Thyroid gland (tissue), 4 donors: ENCODE results near the gene CYP26C1. TPM values are rescaled to one million over a fixed set of nuclear protein-coding genes. Genes with fewer than 3 reads are reported as not detected.
A peak's percentile ranks its signal among the peaks of the same experiment; 100 is the strongest.

Experiments
- DNase-seq, 2 donors: peaks; one replicate each; pipeline ENCODE4 v3.0.0-alpha.2; 2019
- H3K27ac ChIP-seq, 3 donors: fragments of 200-600 bp; sonication (generic); 1 replicate in 2 of 3; 2 replicates in 1 of 3; pipeline ENCODE4 v1.5.1; 2016 to 2019; ENCODE audit warnings: mild to moderate bottlenecking in 1 of 3, moderate library complexity in 1 of 3
- H3K27me3 ChIP-seq: fragments of 200-600 bp; sonication (generic); one replicate; pipeline ENCODE4 v1.5.1; 2019
- H3K36me3 ChIP-seq, 2 donors: fragments of 200-600 bp; sonication (generic); one replicate each; pipeline ENCODE4 v1.5.1; 2016 to 2019
- H3K4me1 ChIP-seq, 2 donors: fragments of 200-600 bp; sonication (generic); one replicate each; pipeline ENCODE4 v1.5.1; 2017 to 2019
- H3K4me3 ChIP-seq, 3 donors: fragments of 200-600 bp; sonication (generic); replicated peaks in 1 of 3; 1 replicate in 2 of 3; 2 replicates in 1 of 3; pipeline ENCODE4 v1.5.1; 2016; ENCODE audit warnings: mild to moderate bottlenecking in 1 of 3
- H3K9me3 ChIP-seq: fragments of 200-600 bp; sonication (generic); one replicate; pipeline ENCODE4 v1.5.1; 2017
- CTCF ChIP-seq, 6 experiments: fragments of 200-600 bp in 3 of 6; fragments of 450-650 bp in 3 of 6; sonication (generic) in 3 of 6; IDR thresholded peaks; one replicate each; pipeline ENCODE4 v1.5.1; 2016 to 2019; ENCODE audit warnings: antibody characterized with exemption in 6 of 6, mild to moderate bottlenecking in 2 of 6, inconsistent platforms in 1 of 6, moderate library complexity in 1 of 6
- POLR2A ChIP-seq, 2 donors: fragments of 450-650 bp; IDR thresholded peaks; one replicate each; pipeline ENCODE4 v1.6.1; 2017; ENCODE audit warnings: antibody characterized with exemption in 2 of 2, mild to moderate bottlenecking in 2 of 2, moderate library complexity in 1 of 2
- WGBS, 2 donors: methylation state at CpG; one replicate each; pipeline ENCODE4 v1.1.5; 2017; 5-methylcytosine and 5-hydroxymethylcytosine counted together
- intact Hi-C: fragments of 100-400 bp; cut with DNase I; formaldehyde crosslinking; loops from one replicate; pipeline ENCODE4 v1.15.1; 2023
- total RNA-seq, 4 donors: library from RNA; depleted of rRNA; stranded (reverse); fragments of >200 nt; gene quantifications; one replicate each; pipeline ENCODE4 v1.2.3, GENCODE V29; 2016

CYP26C1 gene
- total RNA-seq, 4 donors from 2014 or later, result 0.13 to 0.22 (median 0.20) TPM; not detected in 1

GRCh38 chr10:93039110-93039509, 21.5 kb upstream of the CYP26C1 start:
- TF ChIP-seq CTCF (IDR thresholded peaks at IDR 0.05) (no peak), POLR2A (IDR thresholded peaks at IDR 0.05) (no peak)
- no peaks in the 10 kb centered on the region for H3K36me3 ChIP-seq
- no peak for DNase-seq
- H3K27me3 ChIP-seq, result no peaks in the 10 kb centered on the region
- H3K9me3 ChIP-seq, result no peaks in the 10 kb centered on the region
- WGBS, 2 donors, result 98% methylated on average over 1 of the region's 1 CpG
- no peak overlapping the region for H3K4me3 ChIP-seq
- H3K27ac ChIP-seq, result no peak overlapping the region
- H3K4me1 ChIP-seq, result no peaks in the 10 kb centered on the region
- intact Hi-C loops, result no loop called here

GRCh38 chr10:93039721-93040120, 20.9 kb upstream of the CYP26C1 start:
- H3K36me3 ChIP-seq, result no peaks in the 10 kb centered on the region
- intact Hi-C loops, result no loop called here
- H3K9me3 ChIP-seq, result no peaks in the 10 kb centered on the region
- no peak overlapping the region for H3K4me3 ChIP-seq
- H3K4me1 ChIP-seq, result no peaks in the 10 kb centered on the region
- no peaks in the 10 kb centered on the region for H3K27me3 ChIP-seq
- WGBS, 2 donors, result 52 to 57% methylated on average over 3 of the region's 3 CpGs
- no peak overlapping the region for H3K27ac ChIP-seq
- TF ChIP-seq POLR2A (IDR thresholded peaks at IDR 0.05) (no peak), CTCF (IDR thresholded peaks at IDR 0.05) (peak in 1 of 6 experiments; percentile 13)
- DNase-seq, result no peak

- Histone ChIP-seq H3K27ac (no peak overlapping the region), H3K36me3 (peaks cover 0 to 3% of the 10 kb centered on the region in 2 donors), H3K9me3 (no peaks in the 10 kb centered on the region), H3K27me3 (no peaks in the 10 kb centered on the region), H3K4me3 (no peak overlapping the region), H3K4me1 (no peaks in the 10 kb centered on the region)
- 88 to 94% methylated on average over 3 of the region's 3 CpGs for WGBS, 2 donors
- intact Hi-C loops, result no loop called here
- no peak for DNase-seq
- no peak for TF ChIP-seq POLR2A (IDR thresholded peaks at IDR 0.05)
These were observed 6.1 kb upstream of the CYP26C1 start for GRCh38 chr10:93054486-93054885.

GRCh38 chr10:93058139-93058538, 2.5 kb upstream of the CYP26C1 start:
- Histone ChIP-seq H3K36me3 (peaks cover 0 to 7% of the 10 kb centered on the region in 2 donors), H3K4me1 (peaks cover 7 to 14% of the 10 kb centered on the region in 2 donors), H3K27ac (no peak overlapping the region), H3K4me3 (no peak overlapping the region), H3K9me3 (no peaks in the 10 kb centered on the region), H3K27me3 (peaks cover 3% of the 10 kb centered on the region)
- TF ChIP-seq CTCF (IDR thresholded peaks at IDR 0.05), result no peak
- no peak for TF ChIP-seq POLR2A (IDR thresholded peaks at IDR 0.05)
- DNase-seq, result no peak
- intact Hi-C loops, result no loop called here
- 96 to 97% methylated on average over 3 of the region's 3 CpGs for WGBS, 2 donors

- Histone ChIP-seq H3K4me3 (no peak overlapping the region), H3K27ac (no peak overlapping the region), H3K27me3 (peaks cover 3% of the 10 kb centered on the region), H3K36me3 (peaks cover 0 to 7% of the 10 kb centered on the region in 2 donors), H3K4me1 (peaks cover 7 to 19% of the 10 kb centered on the region in 2 donors), H3K9me3 (no peaks in the 10 kb centered on the region)
- 59 to 69% methylated on average over 35 to 45 of the region's 45 CpGs for WGBS, 2 donors
- DNase-seq, result no peak
- intact Hi-C loops, result no loop called here
- no peak for TF ChIP-seq POLR2A (IDR thresholded peaks at IDR 0.05)
- TF ChIP-seq CTCF (IDR thresholded peaks at IDR 0.05), result no peak
These were observed 442 bp downstream of the CYP26C1 start for GRCh38 chr10:93060887-93061593.
